GM18498 (cell line): ENCODE results near the gene PTPN3.

Source experiments
- ATAC-seq: cut with Tn5 transposase; IDR thresholded peaks from one replicate; pipeline ENCODE4 v1.9.1; 2021; ENCODE audit warnings: mild to moderate bottlenecking, moderate library complexity; ENCODE audit not compliant: unreplicated experiment

The PTPN3 gene

DNA sequence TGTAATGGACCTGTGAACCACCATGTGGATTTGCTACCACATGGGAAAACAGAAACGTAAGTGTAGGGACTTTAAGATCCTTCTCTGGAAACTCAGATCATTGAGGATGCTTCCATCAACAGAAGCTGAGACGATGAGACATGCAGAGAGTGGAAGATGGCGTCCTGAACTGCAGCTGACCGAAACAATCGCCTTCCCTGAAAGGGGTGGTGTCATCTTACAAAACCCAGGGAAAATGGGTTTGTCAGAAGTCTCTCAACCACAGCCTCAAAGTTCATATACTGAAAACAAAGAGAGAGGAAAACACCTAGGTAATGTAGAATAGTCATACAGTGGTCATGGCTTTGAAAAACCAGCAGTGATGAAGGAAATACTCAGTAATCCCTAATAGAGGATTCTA is 6.6 kb upstream of the PTPN3 start:
- ATAC-seq, result no peak

GRCh38 chr9:109500421-109500974 is 2.4 kb upstream of the PTPN3 start:
- ATAC-seq, result no peak

- ATAC-seq, result no peak
Observed at GRCh38 chr9:109499631-109500410, 1.7 kb upstream of the PTPN3 start.

DNA sequence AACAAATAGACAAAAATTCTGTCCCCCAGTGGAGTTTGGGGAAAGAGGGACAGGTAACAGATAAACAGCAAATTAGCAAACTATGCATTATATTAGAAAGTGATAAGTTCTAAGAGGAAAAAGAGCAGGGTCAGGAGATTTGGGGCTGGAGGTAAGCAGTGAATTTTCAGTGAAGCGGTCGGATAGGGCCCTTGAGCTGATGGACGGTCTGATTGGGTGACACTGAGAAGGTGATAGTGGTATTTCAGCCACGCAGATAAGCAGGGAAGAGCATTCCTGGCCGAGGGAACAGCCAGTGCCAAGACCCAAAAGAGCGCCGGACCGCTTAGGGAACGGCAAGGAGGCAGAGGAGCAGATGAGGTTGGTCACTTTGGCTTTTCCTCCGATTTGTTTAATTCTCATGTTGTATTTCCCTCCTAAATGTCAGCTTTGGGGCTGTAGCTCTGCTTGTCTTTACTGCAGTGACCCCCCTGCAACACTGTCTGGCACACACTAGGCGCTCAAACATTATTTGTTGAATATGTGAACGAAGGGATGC is 1.1 kb upstream of the PTPN3 start:
- no peak for ATAC-seq

- no peak for ATAC-seq
Observed at GRCh38 chr9:109497226-109498153, 617 bp downstream of the PTPN3 start.

- ATAC-seq, result no peak
Observed at GRCh38 chr9:109496841-109497225, 1.3 kb downstream of the PTPN3 start.

DNA sequence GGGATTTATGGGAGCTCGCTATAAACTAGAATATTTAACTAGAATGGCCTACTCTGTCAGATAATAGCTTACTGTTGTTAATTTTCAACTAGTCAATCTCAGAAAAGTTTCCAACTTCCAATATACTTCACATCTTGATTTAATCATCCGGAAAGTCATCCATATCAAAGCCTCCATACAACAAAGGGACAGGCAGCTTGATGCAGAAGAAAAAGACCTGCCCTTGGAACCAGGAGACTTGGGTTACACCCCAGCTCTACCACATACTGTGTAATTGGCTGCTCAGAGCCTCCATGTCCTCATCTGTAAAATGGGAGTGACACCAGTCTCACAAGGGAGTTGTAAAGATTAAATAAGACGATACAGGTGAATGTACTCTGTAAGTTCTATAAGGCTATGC is 1.9 kb downstream of the PTPN3 start:
- no peak for ATAC-seq

- ATAC-seq, result no peak
Observed at GRCh38 chr9:109493648-109494047, 4.5 kb downstream of the PTPN3 start.

DNA sequence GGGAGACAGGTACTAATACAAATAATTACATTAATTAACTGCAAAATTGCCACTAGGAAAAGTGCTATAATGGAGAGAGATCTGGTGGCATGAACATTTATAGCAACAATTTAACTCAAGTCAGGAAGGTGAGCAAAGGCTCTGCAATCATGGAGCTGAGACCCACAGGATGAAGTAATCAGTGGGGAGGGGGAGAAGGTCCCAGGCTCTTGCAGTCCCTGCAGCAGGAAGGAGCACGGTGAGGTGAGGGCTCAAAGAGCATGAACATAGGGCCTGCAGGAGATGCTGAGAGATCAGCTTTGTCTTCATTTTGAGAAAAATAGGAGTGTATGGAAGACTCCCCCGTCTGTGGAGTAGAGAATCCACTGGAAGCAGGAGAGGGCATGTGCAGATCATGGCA is 6.5 kb downstream of the PTPN3 start:
- ATAC-seq, result no peak

DNA sequence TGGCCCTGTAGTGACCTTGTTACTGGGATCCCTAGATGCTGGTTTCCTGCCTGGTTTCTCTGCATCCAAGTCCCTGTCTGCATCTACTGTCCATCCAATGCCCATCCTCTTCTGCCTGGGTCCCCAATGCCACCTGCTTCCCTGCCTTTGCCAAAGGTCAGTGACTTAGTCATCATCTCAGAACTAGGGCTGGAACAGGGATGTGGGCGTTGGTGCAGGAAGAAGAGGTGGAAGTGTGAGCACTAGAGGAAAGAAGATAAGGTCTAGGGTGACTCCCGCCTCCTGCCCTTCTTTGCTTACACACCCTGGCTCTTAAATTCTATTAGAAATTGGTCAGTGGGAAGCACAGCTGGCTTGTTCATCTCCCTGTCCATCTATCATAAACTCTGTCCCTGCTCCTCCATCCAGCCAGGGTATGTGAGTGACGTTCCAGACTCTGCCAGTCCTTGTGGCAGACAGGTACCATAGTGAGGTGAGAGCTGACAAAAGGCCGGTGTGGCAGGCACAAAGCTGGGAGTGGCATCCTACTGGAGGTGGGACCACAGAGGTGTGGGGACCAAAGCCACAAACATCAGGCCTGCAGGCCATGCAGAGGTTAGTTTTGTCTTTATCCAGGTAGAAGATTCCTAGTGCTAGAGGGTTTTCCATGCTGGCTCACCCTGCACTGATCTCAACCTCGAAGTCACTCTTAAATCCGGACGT is 9.2 kb downstream of the PTPN3 start:
- no peak for ATAC-seq

- no peak for ATAC-seq
Observed at GRCh38 chr9:109488351-109488750, 9.8 kb downstream of the PTPN3 start.

DNA sequence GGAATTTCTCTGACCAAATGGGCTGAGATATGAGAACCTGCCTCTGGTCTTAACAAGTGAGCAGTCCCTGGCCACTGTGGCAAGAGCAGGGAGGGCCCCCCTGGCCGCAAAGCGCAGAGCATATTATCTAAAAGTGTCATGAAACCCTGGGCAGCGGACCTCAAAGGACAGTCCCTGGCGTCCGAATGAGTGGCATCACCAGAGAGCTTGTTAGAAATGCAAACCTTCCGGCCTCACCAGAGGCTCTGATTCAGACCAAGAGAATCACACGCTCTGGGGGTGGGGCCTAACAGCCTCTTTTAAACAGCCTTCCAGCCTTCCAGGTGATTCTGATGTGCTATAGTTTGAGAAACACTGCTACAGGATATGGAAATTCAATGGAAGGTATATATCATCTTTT is 10.9 kb downstream of the PTPN3 start:
- no peak for ATAC-seq

DNA sequence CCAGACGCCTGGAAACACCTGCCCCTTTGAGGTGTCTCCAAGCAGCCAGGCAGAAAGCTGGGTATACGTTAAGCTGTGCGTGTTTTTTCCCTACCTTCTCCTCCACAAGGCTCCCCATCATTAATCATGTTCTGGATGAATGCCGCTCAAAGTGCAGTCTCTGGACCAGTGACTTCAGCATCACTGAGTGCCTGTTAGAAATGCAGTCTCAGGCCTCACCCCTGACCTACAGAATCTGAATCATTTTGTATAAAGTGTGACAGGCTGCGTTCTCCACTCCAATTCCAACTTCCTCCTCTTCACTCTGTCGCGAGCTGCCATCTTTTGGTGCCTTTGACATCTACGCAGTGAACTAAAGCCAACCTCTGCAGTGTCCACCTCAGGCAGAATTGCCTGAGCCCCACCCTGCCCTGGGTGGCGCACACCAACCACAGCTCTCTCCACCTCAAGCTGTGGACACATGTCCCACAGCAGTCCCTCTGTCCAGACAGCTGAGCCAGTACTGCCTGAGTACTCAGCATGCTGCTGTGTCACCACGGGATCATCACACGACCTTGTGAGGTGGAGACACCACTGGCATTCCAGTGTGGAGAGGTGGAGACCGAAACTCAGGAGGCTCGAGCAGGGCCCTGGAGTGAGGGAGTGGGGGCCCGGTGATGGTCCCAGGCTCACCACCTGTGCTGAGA is 14.2 kb downstream of the PTPN3 start:
- no peak for ATAC-seq

GRCh38 chr9:109482391-109482916 is 15.7 kb downstream of the PTPN3 start:
- no peak for ATAC-seq

DNA sequence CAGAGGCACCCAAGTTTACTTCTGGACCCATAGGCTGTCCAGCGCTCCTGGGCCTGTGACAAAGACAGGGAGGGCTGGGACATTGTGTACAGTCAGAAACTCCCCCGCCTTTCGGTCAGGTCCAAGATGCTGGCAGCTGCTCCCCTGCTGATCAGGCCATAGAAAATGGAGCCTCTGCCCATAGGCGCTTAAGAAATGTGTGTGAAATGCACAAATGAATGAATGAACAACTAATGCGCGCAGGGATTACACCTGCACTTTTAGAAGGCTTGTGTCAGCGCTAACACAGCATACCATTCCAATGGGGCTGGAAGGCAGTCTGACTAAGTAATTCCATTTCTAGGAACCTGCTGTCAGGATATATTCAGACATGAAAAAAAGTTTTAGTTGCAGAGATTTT is 16.3 kb downstream of the PTPN3 start:
- ATAC-seq, result no peak

DNA sequence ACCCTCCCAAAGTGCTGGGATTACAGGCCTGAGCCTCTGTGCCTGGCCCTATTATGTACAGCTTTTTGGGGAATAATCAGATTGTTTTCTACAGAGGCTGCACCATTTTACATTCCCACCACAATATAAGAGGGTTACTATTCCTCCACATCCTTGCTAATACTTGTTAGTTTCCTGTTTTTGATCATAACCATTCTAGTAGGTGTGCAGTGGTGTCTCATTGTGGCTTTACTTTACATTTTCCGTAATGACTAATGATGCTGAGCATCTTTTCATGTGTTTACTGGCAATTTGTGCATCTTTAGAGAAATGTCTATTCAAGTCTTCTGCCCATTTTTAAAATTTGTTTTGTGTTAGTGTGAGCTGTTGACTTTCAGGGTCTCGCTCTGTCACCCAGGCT is 18.3 kb downstream of the PTPN3 start:
- no peak for ATAC-seq

- ATAC-seq, result no peak
Observed at GRCh38 chr9:109478665-109479380, 19.3 kb downstream of the PTPN3 start.

GRCh38 chr9:109478051-109478563 is 20.0 kb downstream of the PTPN3 start:
- ATAC-seq, result no peak
